Measurements from ENCODE around the gene BRD3. TPM values are rescaled to one million over a fixed set of nuclear protein-coding genes. Genes with fewer than 3 reads are reported as not detected.

The BRD3 gene
- 10.6 and 11.2 TPM in 2 replicates for total RNA-seq

GRCh38 chr9:134067904-134068743 lies at the start of gene BRD3:
Gene BRD3 (minus strand): TSS chr9:134068026. CDS start chr9:134053477, 14,549 bp downstream.

GRCh38 chr9:134024828-134025605 lies 42.8 kb downstream of the BRD3 start, which contains the start of gene BRD3OS:
Gene BRD3OS (plus strand): TSS chr9:134025481. CDS start chr9:134026748, 1,267 bp downstream.

GRCh38 chr9:133991964-133992779 lies 75.7 kb downstream of the BRD3 start, which contains the start of gene VAV2:
Gene VAV2 (minus strand): TSS chr9:133992324. CDS start chr9:133992278, 46 bp downstream.

Other genes with a start within 250 kb of the BRD3 start
- gene VAV2, start 75.7 kb downstream of the BRD3 start, total RNA-seq, result 21.0 and 25.1 TPM in 2 replicates
- gene BRD3OS, start 42.5 kb downstream of the BRD3 start, total RNA-seq, result 10.8 and 14.3 TPM in 2 replicates
- 18.3 and 31.2 TPM in 2 replicates for gene WDR5, start 68.1 kb upstream of the BRD3 start, total RNA-seq
- gene RNU6ATAC, start 96.5 kb upstream of the BRD3 start, total RNA-seq, result not detected in 2 replicates

All from airway epithelial cell (primary cell).